Measurements from ENCODE around the gene PUS1.

DNA sequence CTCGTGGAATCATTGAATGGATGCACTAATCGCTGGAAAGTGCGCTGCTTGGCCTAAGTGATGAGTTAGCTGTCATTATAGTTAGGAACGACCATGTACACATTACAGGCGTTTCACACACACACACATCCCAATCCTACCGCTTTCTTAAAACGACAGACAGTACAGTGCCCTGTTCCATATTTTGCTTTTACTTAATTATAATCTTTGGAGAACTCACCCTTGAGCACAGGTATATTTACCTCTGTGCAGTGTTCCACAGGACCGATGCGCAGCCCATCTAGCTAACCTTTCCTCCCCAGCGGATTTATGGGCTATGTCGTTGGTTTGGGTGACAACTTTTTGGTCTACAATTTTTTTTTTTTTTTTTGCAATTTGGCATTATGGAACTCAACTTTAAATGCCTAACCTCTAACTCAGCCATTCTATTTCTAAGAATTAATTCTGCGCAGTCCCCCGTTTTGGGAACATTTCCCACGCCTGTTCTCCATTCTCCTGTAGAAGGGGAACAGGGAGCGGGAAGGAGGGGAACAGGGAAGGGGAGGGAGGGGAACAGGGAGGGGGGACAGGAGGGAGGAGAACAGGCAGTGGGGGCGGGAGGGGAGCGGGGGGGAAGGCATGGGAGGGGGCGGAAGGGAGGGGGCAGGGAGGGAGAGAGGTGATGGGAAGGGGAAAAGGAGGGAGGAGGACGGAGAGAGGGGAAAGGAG, 35.3 kb upstream of the PUS1 start:
- TF ChIP-seq CREB5 (CRISPR knock-in tag; IDR thresholded peaks at IDR 0.05; ENCODE audit: low read depth): no peak
- no peak for TF ChIP-seq RARB (CRISPR knock-in tag; IDR thresholded peaks at IDR 0.05)
- TF ChIP-seq ZNF70 (CRISPR knock-in tag; IDR thresholded peaks at IDR 0.05): no peak
- no peak for TF ChIP-seq GLIS3 (CRISPR knock-in tag; IDR thresholded peaks at IDR 0.05)
- TF ChIP-seq OSR1 (CRISPR knock-in tag; IDR thresholded peaks at IDR 0.05): no peak
- TF ChIP-seq POU6F1 (CRISPR knock-in tag; IDR thresholded peaks at IDR 0.05; ENCODE audit: borderline replicate concordance, low read depth): no peak
- no peak for TF ChIP-seq ESRRG (CRISPR knock-in tag; IDR thresholded peaks at IDR 0.05)
- TF ChIP-seq, protein P1, sequence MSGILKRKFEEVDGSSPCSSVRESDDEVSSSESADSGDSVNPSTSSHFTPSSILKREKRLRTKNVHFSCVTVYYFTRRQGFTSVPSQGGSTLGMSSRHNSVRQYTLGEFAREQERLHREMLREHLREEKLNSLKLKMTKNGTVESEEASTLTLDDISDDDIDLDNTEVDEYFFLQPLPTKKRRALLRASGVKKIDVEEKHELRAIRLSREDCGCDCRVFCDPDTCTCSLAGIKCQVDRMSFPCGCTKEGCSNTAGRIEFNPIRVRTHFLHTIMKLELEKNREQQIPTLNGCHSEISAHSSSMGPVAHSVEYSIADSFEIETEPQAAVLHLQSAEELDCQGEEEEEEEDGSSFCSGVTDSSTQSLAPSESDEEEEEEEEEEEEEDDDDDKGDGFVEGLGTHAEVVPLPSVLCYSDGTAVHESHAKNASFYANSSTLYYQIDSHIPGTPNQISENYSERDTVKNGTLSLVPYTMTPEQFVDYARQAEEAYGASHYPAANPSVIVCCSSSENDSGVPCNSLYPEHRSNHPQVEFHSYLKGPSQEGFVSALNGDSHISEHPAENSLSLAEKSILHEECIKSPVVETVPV (CRISPR knock-in tag; IDR thresholded peaks at IDR 0.05): no peak
- no peak for TF ChIP-seq ZFP3 (CRISPR knock-in tag; IDR thresholded peaks at IDR 0.05)
- no peak for TF ChIP-seq BACH2 (CRISPR knock-in tag; IDR thresholded peaks at IDR 0.05; ENCODE audit: borderline replicate concordance)
- TF ChIP-seq, protein P2, sequence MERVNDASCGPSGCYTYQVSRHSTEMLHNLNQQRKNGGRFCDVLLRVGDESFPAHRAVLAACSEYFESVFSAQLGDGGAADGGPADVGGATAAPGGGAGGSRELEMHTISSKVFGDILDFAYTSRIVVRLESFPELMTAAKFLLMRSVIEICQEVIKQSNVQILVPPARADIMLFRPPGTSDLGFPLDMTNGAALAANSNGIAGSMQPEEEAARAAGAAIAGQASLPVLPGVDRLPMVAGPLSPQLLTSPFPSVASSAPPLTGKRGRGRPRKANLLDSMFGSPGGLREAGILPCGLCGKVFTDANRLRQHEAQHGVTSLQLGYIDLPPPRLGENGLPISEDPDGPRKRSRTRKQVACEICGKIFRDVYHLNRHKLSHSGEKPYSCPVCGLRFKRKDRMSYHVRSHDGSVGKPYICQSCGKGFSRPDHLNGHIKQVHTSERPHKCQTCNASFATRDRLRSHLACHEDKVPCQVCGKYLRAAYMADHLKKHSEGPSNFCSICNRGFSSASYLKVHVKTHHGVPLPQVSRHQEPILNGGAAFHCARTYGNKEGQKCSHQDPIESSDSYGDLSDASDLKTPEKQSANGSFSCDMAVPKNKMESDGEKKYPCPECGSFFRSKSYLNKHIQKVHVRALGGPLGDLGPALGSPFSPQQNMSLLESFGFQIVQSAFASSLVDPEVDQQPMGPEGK (CRISPR knock-in tag; IDR thresholded peaks at IDR 0.05; ENCODE audit: borderline replicate concordance): no peak
- no peak for TF ChIP-seq ZNF8 (CRISPR knock-in tag; IDR thresholded peaks at IDR 0.05)
